ENCODE data around the gene CMTM8. TPM values are rescaled to one million over a fixed set of nuclear protein-coding genes. Genes with fewer than 3 reads are reported as not detected.

CMTM8 gene
- total RNA-seq, 2 experiments from 2014 or later: 6.1 to 7.5 TPM

- TF ChIP-seq CTCF (IDR thresholded peaks at IDR 0.05): peak; percentile 64
- H3K36me3 ChIP-seq (ENCODE audit: insufficient read depth, low read length): peaks cover 2% of the 10 kb centered on the region
- intact Hi-C loops (cut with DNase I, micrococcal nuclease): loop anchor here (1.0 to 5.0 kb wide), 4 partner anchors 43 to 318 kb away; no protein-coding TSS in a partner anchor
- H3K4me1 ChIP-seq (ENCODE audit: insufficient read depth, low read length): peaks cover 26% of the 10 kb centered on the region
- POLR2A ChIA-PET: interaction anchor here (0.6 kb wide), 1 partner anchor 38 kb away, joined by 3 read pairs; no protein-coding TSS in a partner anchor
- no peak overlapping the region for H3K27ac Mint-ChIP-seq
- no peak overlapping the region for H3K4me3 ChIP-seq (ENCODE audit: low read length)
- H3K27me3 Mint-ChIP-seq: no peaks in the 10 kb centered on the region
- ATAC-seq (ENCODE audit: poor library complexity): peak; percentile 80
- H3K9me3 ChIP-seq (ENCODE audit: control insufficient read depth in 1 of 2, insufficient read depth in 1 of 2, low read length in 2 of 2): no peaks in the 10 kb centered on the region
- H3K27ac ChIP-seq (ENCODE audit: low read depth in 1 of 2, low read length in 2 of 2): no peak overlapping the region
- DNase-seq: peak in 9 of 14 experiments; percentile 12 to 74 (median 28)
- peaks cover 35% of the 10 kb centered on the region for H3K4me1 Mint-ChIP-seq (ENCODE audit: low read depth)
- CTCF ChIA-PET: interaction anchor here (0.7 to 1.2 kb wide), 2 partner anchors 42 to 163 kb away, joined by 3 to 5 read pairs; no protein-coding TSS in a partner anchor
- H3K36me3 Mint-ChIP-seq (ENCODE audit: low read depth): no peaks in the 10 kb centered on the region
- no peak overlapping the region for H3K4me3 Mint-ChIP-seq
- H3K27me3 ChIP-seq (ENCODE audit: control insufficient read depth in 1 of 2, insufficient read depth in 2 of 2, low read length in 2 of 2): no peaks in the 10 kb centered on the region
- no peaks in the 10 kb centered on the region for H3K9me3 Mint-ChIP-seq
These were observed 101.6 kb downstream of the CMTM8 start for GRCh38 chr3:32340039-32340438.

DNA sequence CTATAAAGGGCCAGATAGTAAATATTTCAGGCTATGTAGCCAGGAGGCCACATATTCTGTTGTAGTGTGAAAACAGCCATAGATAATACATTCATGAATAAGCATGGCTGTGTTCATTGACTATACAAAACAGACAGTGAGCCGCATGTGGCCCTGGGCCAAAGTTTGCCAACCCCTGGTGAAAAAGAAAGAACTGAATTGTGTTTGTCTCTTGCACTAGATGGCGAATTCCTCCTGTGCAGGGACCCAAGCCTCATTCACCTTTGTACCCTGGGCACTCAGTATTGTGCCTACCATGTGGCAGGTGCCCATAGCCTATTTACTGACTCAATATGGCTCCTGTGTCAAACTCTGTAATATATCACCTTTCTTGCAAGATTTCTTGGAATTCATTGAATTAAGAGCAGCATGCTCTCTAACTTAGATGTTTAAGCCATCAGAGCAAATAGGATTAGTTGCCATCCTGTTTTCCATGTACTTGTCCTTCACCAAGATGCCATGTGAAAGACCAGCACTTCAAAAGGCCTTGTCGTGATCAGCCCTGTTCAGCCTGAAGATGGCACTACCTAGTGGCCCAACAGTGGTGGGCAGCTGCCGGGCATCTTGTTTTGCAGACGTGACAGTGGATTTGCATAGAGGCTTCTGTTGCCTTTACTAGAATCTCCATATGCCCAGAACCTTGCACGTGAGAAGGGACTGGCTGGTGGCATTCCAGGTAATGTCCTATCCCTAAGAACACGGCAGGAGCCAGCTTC, 102.3 kb downstream of the CMTM8 start:
- Mint-ChIP-seq H3K27me3 (no peaks in the 10 kb centered on the region), H3K4me1 (ENCODE audit: low read depth) (peaks cover 28% of the 10 kb centered on the region), H3K4me3 (no peak overlapping the region), H3K27ac (no peak overlapping the region), H3K9me3 (no peaks in the 10 kb centered on the region), H3K36me3 (ENCODE audit: low read depth) (no peaks in the 10 kb centered on the region)
- POLR2A ChIA-PET: no interaction called here
- no peak for TF ChIP-seq CTCF (IDR thresholded peaks at IDR 0.05)
- intact Hi-C loops (cut with DNase I, micrococcal nuclease): loop anchor here (1.0 to 5.0 kb wide), 4 partner anchors 44 to 318 kb away; no protein-coding TSS in a partner anchor
- ATAC-seq (ENCODE audit: poor library complexity) (no peak), DNase-seq (no peak)
- Histone ChIP-seq H3K9me3 (ENCODE audit: control insufficient read depth in 1 of 2, insufficient read depth in 1 of 2, low read length in 2 of 2) (no peaks in the 10 kb centered on the region), H3K27me3 (ENCODE audit: control insufficient read depth in 1 of 2, insufficient read depth in 2 of 2, low read length in 2 of 2) (no peaks in the 10 kb centered on the region), H3K4me3 (ENCODE audit: low read length) (no peak overlapping the region), H3K4me1 (ENCODE audit: insufficient read depth, low read length) (peaks cover 18% of the 10 kb centered on the region), H3K36me3 (ENCODE audit: insufficient read depth, low read length) (peaks cover 2% of the 10 kb centered on the region), H3K27ac (ENCODE audit: low read depth in 1 of 2, low read length in 2 of 2) (no peak overlapping the region)
- CTCF ChIA-PET: interaction anchor here (1.6 kb wide), 1 partner anchor 165 kb away, joined by 4 read pairs; no protein-coding TSS in a partner anchor

DNA sequence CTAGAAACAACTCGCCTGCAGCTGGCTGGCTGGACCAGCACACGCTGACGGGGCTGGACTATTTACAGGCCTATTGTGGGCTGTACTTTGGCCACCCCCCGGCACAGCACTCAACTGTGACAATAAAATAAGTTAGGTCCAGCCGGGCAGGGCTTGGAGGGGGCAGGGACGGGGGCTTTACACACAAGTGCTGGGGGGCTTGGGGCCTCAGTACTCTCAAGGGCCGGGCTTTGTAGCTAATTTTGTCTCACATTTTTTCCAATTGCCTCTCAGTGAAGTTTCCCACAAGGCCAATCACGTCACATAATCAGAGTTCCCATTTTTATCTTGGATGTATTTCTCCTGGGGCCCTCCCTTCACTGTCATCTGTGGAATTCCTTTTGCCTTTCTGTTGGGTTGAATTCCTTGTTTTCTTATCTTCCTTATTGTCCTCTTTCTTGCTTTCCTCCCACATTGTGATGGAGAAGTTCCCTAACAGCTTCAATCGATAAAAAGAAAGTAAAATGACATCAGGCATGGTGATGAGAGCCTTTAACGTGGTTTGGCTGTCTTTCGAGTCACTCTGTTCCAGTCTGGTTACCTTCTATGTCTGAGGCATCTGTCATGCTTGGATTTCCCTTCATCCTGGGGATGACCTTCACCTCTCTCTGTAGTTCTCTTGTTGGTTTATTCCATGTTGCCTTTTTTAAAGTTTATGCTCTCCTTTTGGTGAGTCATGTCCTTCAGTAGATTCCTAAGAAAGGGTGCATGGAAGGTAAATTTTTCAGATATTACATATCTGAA, 109.1 kb downstream of the CMTM8 start:
- Histone ChIP-seq H3K4me3 (ENCODE audit: low read length) (no peak overlapping the region), H3K4me1 (ENCODE audit: insufficient read depth, low read length) (no peaks in the 10 kb centered on the region), H3K27ac (ENCODE audit: low read depth in 1 of 2, low read length in 2 of 2) (no peak overlapping the region), H3K36me3 (ENCODE audit: insufficient read depth, low read length) (no peaks in the 10 kb centered on the region), H3K27me3 (ENCODE audit: control insufficient read depth in 1 of 2, insufficient read depth in 2 of 2, low read length in 2 of 2) (no peaks in the 10 kb centered on the region), H3K9me3 (ENCODE audit: control insufficient read depth in 1 of 2, insufficient read depth in 1 of 2, low read length in 2 of 2) (no peaks in the 10 kb centered on the region)
- intact Hi-C loops (cut with DNase I, micrococcal nuclease): no loop called here
- no peak for DNase-seq
- no peak for ATAC-seq (ENCODE audit: poor library complexity)
- H3K9me3 Mint-ChIP-seq: no peaks in the 10 kb centered on the region
- no peaks in the 10 kb centered on the region for H3K36me3 Mint-ChIP-seq (ENCODE audit: low read depth)
- no peaks in the 10 kb centered on the region for H3K27me3 Mint-ChIP-seq
- H3K4me1 Mint-ChIP-seq (ENCODE audit: low read depth): peaks cover 29% of the 10 kb centered on the region
- H3K4me3 Mint-ChIP-seq: no peak overlapping the region
- POLR2A ChIA-PET: interaction anchor here (0.6 kb wide), 1 partner anchor 211 kb away, joined by 3 read pairs; no protein-coding TSS in a partner anchor
- no peak overlapping the region for H3K27ac Mint-ChIP-seq
- TF ChIP-seq CTCF (IDR thresholded peaks at IDR 0.05): no peak
- CTCF ChIA-PET: interaction anchor here (0.6 to 0.7 kb wide), 3 partner anchors 59 to 815 kb away, joined by 3 read pairs; no protein-coding TSS in a partner anchor
